Dendritic cell treated with granulocyte-macrophage colony-stimulating factor and Interleukin-4, amounts not matched to agents 40 ng/mL and 50 ng/mL, for 4 days (primary cell): ENCODE data around the gene ZRANB3.

Source experiments
- H3K27ac Mint-ChIP-seq: one replicate; pipeline ENCODE4 v1.8.0; 2022; ENCODE audit warnings: mild to moderate bottlenecking, mixed read lengths
- H3K27me3 Mint-ChIP-seq: one replicate; pipeline ENCODE4 v1.8.0; 2022; ENCODE audit warnings: mild to moderate bottlenecking, mixed read lengths
- H3K36me3 Mint-ChIP-seq: one replicate; pipeline ENCODE4 v1.8.0; 2022; ENCODE audit warnings: low read depth, mixed read lengths
- H3K4me1 Mint-ChIP-seq: one replicate; pipeline ENCODE4 v1.8.0; 2022; ENCODE audit warnings: low read depth, mixed read lengths
- H3K4me3 Mint-ChIP-seq: one replicate; pipeline ENCODE4 v1.8.0; 2022; ENCODE audit warnings: mild to moderate bottlenecking, moderate library complexity, mixed read lengths
- H3K9me3 Mint-ChIP-seq: one replicate; pipeline ENCODE4 v1.8.0; 2022; ENCODE audit warnings: mixed read lengths
- intact Hi-C: fragments of 100-400 bp; cut with micrococcal nuclease; formaldehyde crosslinking; loops from one replicate; pipeline ENCODE4 v1.15.0; 2022

The ZRANB3 gene

DNA sequence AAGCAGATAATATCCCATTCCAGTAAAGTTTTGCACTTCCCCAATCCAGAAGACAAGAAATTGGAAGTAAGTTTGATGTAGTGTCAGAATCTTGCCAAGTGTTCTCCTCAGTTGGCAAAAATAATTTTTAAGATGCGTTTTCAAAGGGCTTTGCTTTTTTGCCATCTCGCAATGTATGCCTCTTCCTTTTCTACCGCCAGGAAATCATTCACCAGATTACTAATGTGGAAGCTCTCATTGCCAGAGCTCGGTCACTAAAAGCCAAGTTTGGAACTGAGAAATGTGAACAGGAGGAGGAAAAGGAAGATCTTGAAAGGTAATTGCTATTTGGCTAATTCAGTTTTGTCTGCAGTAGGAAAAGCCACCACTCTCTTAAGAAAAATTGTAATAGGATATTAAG is 368.2 kb downstream of the ZRANB3 start:
- Mint-ChIP-seq H3K36me3 (peaks cover 80% of the 10 kb centered on the region), H3K9me3 (no peaks in the 10 kb centered on the region), H3K27ac (no peak overlapping the region), H3K4me3 (no peak overlapping the region), H3K4me1 (no peaks in the 10 kb centered on the region), H3K27me3 (no peaks in the 10 kb centered on the region)
- intact Hi-C loops, result loop anchor here (10.0 kb wide), 2 partner anchors 592 to 622 kb away; no protein-coding TSS in a partner anchor

DNA sequence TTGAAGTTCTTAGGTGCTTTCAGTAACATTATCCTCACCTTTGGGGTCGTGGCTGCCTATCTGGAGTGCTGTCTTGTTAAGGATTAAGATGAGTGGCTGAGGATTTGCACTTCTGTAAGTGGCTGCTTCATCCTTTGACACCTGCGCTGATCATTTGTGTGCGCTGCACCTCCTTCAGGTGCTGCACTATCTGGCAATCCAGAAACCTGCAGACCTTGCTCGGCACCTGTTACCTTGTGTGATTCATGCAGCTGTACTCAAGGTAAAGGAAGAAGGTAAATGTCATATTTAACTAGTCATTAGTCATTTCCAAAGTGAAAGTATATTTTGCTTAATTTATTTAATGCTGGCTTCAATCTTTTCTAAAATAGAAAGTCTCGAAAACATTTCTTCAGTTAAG is 368.6 kb downstream of the ZRANB3 start:
- H3K4me3 Mint-ChIP-seq, result no peak overlapping the region
- no peaks in the 10 kb centered on the region for H3K4me1 Mint-ChIP-seq
- H3K9me3 Mint-ChIP-seq, result no peaks in the 10 kb centered on the region
- intact Hi-C loops, result loop anchor here (10.0 kb wide), 2 partner anchors 592 to 622 kb away; no protein-coding TSS in a partner anchor
- peaks cover 80% of the 10 kb centered on the region for H3K36me3 Mint-ChIP-seq
- no peak overlapping the region for H3K27ac Mint-ChIP-seq
- H3K27me3 Mint-ChIP-seq, result no peaks in the 10 kb centered on the region

DNA sequence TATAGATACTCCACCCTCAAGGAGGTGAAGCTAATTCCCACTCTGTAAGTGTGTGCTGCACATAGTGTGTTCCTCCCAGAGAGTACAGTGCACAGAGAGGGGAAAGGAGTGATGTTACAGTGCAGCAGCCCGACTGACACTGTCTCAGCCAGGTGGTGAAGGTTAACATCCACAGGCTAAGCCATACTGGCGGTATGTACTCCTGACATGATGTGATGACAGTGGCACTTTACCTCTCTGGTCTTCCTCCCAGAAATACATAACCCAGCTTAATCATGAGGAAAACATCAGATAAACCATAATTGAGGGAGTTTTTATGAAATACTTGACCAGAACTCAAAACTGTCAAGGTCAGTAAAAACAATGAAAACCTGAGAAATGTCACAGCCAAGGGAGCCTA is 371.8 kb downstream of the ZRANB3 start:
- intact Hi-C loops, result no loop called here
- no peaks in the 10 kb centered on the region for H3K9me3 Mint-ChIP-seq
- H3K27me3 Mint-ChIP-seq, result no peaks in the 10 kb centered on the region
- no peak overlapping the region for H3K27ac Mint-ChIP-seq
- peaks cover 87% of the 10 kb centered on the region for H3K36me3 Mint-ChIP-seq
- H3K4me1 Mint-ChIP-seq, result no peaks in the 10 kb centered on the region
- H3K4me3 Mint-ChIP-seq, result no peak overlapping the region

DNA sequence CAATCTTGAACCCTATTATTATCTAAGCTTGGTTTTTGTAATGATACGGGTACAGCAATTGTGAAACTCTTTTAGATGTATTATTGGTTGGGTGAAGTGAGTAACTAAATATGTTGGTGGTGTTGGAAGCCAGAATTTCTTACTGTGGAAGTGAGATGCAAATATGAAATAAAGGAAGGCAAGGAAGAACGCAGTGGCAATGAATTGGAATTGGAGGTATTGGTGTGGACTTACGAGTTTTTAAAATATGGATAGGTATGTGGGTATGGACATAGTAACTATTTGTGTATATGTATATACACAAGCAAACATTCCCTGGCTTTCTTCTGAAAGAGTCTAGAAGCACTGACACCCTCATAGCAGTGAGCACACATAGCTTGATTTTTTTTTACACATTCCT is 373.2 kb downstream of the ZRANB3 start:
- no peak overlapping the region for H3K4me3 Mint-ChIP-seq
- peaks cover 84% of the 10 kb centered on the region for H3K36me3 Mint-ChIP-seq
- H3K9me3 Mint-ChIP-seq, result no peaks in the 10 kb centered on the region
- H3K27me3 Mint-ChIP-seq, result no peaks in the 10 kb centered on the region
- H3K4me1 Mint-ChIP-seq, result no peaks in the 10 kb centered on the region
- H3K27ac Mint-ChIP-seq, result no peak overlapping the region
- intact Hi-C loops, result no loop called here

DNA sequence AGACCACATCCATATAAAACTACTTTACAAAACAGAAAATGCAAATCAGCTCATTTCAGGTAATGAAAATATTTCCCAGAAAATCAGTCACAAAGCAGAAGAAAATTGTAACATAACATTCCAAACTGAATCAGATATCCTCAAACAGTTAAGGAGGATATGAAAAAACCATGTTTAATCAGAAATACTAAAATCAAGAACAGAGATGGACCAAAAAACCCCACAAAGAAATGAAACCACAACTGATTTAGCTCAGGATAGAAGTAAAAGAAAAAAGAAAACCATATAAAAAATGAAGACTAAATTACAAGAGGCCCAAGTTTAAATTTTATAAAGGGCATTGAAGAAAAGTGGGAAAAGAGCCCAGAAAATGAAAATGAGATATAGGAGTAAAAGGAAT is 376.1 kb downstream of the ZRANB3 start:
- Mint-ChIP-seq H3K27ac (no peak overlapping the region), H3K27me3 (no peaks in the 10 kb centered on the region), H3K36me3 (peaks cover 91% of the 10 kb centered on the region), H3K9me3 (no peaks in the 10 kb centered on the region), H3K4me1 (no peaks in the 10 kb centered on the region), H3K4me3 (no peak overlapping the region)
- intact Hi-C loops, result no loop called here

DNA sequence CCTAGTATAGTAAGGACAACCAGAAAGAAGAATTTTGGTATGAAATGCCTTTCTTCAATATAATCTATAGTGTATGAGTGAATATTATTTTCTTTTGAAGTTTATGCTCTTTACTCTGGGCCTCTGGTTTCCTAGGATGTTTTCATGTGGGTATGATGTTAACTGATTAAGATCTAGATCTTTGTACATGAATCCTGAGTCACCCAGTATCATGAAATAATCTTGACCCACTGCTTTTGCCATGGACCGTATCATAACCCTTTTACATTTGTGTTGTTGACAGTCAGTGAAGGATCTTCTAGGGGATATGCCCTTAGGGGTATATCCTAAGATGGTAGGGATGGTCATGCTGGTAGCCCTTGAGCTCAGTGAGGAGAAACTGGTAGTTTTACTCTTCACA is 378.7 kb downstream of the ZRANB3 start:
- Mint-ChIP-seq H3K27me3 (no peaks in the 10 kb centered on the region), H3K4me3 (no peak overlapping the region), H3K27ac (no peak overlapping the region), H3K36me3 (peaks cover 80% of the 10 kb centered on the region), H3K4me1 (no peaks in the 10 kb centered on the region), H3K9me3 (no peaks in the 10 kb centered on the region)
- intact Hi-C loops, result no loop called here

DNA sequence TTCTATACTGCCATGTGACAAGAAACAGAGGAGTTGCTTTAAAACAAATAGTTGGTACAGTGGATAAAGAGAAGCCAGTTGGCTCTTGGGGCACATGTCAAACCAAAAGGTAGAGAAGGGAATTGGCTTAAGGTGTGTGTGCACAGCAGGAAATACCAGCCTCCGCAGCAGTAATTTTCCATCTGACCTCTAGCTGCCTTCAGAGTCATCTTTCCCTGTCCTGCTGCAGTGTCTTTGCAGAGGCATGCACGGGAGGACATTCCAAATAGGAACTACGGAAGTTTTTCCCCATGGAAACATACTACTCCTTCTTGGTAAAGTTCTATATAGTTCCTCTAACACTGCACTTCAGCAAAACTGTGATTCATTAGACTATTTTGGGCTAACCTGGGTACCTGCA is 379.4 kb downstream of the ZRANB3 start:
- Mint-ChIP-seq H3K27me3 (no peaks in the 10 kb centered on the region), H3K36me3 (peaks cover 80% of the 10 kb centered on the region), H3K4me3 (no peak overlapping the region), H3K9me3 (no peaks in the 10 kb centered on the region), H3K4me1 (no peaks in the 10 kb centered on the region), H3K27ac (no peak overlapping the region)
- intact Hi-C loops, result no loop called here

DNA sequence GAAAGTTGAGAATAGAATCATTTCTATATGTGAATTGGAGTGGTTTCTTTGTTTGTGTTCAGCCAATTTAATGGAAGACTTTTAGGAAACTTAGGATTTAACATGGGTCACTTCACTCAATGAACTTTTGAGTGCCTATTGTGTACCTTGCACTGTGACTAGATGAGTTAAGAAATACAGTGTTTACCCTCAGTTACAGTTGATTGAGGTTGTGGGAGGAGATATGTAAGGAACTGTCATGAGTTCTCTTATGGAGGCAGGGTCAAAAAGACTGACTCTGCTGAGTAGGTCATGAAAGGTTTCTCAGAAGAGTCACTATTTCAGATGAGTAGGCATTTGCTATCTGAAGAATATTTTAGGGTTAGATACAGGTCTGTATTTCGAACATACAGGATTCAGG is 380.3 kb downstream of the ZRANB3 start:
- no peak overlapping the region for H3K4me3 Mint-ChIP-seq
- no peaks in the 10 kb centered on the region for H3K4me1 Mint-ChIP-seq
- H3K27me3 Mint-ChIP-seq, result no peaks in the 10 kb centered on the region
- intact Hi-C loops, result no loop called here
- peaks cover 78% of the 10 kb centered on the region for H3K36me3 Mint-ChIP-seq
- no peak overlapping the region for H3K27ac Mint-ChIP-seq
- H3K9me3 Mint-ChIP-seq, result no peaks in the 10 kb centered on the region

DNA sequence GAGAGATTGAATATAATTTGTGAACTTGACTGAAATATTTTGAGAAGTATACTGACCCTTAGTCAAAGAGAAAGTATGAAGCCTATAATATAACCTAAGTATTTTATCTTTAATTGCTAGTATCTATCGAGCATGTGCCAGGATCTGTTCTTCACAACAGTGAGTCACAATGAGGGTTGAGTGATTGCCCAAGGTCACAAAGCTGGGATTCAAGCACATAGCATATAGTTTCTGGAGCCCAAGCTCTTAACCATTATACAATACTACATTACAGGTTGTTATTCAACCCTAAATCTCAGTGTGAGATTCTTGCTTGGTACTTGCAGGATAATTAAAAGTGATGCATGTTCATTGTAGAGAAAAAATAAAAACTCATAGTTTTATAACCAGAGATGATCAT is 381.8 kb downstream of the ZRANB3 start:
- Mint-ChIP-seq H3K4me3 (no peak overlapping the region), H3K27me3 (no peaks in the 10 kb centered on the region), H3K9me3 (peaks cover 1% of the 10 kb centered on the region), H3K36me3 (peaks cover 67% of the 10 kb centered on the region), H3K27ac (no peak overlapping the region), H3K4me1 (peaks cover 2% of the 10 kb centered on the region)
- intact Hi-C loops, result no loop called here

DNA sequence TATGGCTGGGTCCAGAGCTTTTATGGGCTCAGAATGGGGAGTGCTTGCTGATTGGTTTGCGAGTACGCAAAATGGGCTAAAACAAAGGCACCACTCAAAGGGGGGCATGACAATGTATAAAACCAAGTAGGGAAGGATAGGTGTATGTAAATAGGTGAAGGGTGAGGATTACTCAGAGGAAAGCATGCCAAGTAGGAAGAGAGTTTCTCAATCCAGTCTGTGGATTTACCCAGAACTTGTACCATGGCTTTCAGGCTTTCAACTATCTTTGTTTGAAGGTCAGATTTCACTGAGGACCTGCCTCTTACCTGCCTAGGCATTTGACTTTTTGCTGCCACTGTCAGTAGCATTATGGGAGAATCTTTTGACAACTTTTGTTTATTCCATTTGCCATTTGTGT is 386.7 kb downstream of the ZRANB3 start:
- peaks cover 70% of the 10 kb centered on the region for H3K36me3 Mint-ChIP-seq
- H3K4me3 Mint-ChIP-seq, result no peak overlapping the region
- H3K27me3 Mint-ChIP-seq, result no peaks in the 10 kb centered on the region
- H3K9me3 Mint-ChIP-seq, result peaks cover 24% of the 10 kb centered on the region
- intact Hi-C loops, result no loop called here
- H3K27ac Mint-ChIP-seq, result no peak overlapping the region
- peaks cover 7% of the 10 kb centered on the region for H3K4me1 Mint-ChIP-seq

DNA sequence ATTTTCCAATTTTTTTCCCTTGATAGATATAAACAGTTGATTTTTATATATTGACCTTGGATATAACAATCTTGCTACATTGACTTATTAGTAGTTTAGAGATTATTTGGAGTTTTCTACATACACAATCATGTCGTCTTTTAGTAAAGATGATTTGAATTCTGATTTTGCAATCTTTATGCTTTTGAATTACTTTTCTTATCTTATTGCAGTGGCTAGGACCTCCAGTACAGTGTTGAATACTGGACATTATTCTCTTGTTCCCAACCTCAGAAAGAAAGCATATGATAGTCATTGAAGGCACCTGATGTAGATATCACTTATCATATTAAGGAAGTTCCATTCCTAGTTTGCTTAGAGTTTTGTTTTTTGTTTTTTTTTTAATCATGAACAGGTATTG is 388.7 kb downstream of the ZRANB3 start:
- no peak overlapping the region for H3K4me3 Mint-ChIP-seq
- H3K36me3 Mint-ChIP-seq, result peaks cover 67% of the 10 kb centered on the region
- peaks cover 7% of the 10 kb centered on the region for H3K4me1 Mint-ChIP-seq
- H3K9me3 Mint-ChIP-seq, result peaks cover 24% of the 10 kb centered on the region
- intact Hi-C loops, result no loop called here
- no peaks in the 10 kb centered on the region for H3K27me3 Mint-ChIP-seq
- no peak overlapping the region for H3K27ac Mint-ChIP-seq

DNA sequence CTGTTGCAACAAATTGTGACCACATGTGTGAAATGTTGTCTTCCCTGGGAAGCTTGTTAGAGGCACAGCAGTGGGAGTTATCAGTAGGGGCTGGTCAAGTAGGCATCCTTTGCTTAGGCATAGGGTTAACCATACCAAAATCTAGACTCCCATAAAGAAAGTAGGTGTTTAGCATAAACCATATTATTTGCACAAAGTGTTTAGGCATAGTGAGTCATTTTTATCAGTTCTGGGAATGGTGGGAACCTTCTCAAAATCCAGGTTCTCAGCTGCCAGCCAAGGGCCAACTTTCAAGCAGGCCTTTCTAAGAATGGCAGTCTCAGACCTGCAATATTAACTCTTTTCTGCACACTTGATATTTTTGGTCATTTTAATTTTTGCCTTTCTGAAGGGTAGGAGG is 390.4 kb downstream of the ZRANB3 start:
- Mint-ChIP-seq H3K9me3 (peaks cover 24% of the 10 kb centered on the region), H3K27me3 (no peaks in the 10 kb centered on the region), H3K27ac (no peak overlapping the region), H3K4me1 (peaks cover 7% of the 10 kb centered on the region), H3K36me3 (peaks cover 73% of the 10 kb centered on the region), H3K4me3 (no peak overlapping the region)
- intact Hi-C loops, result no loop called here

DNA sequence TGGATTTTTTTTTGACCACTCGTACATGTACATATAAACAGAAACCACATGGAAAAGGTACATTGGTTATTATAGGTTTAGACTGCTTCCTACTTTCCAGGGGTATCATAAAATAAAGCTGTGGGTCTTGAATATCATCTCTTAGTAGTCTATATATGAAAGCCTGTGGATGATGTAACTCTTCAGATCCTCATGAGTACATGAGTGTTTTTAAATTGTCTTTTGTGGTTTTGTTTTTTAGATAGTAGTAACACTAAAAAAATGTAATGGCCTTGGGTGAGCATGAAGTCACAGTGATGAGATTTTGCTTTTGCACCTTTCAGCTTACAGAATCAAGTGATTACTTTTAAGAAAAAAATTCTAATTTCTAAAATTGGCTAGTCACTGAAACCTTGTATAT is 398.7 kb downstream of the ZRANB3 start:
- Mint-ChIP-seq H3K27me3 (no peaks in the 10 kb centered on the region), H3K27ac (no peak overlapping the region), H3K4me1 (no peaks in the 10 kb centered on the region), H3K4me3 (no peak overlapping the region), H3K9me3 (no peaks in the 10 kb centered on the region), H3K36me3 (peaks cover 94% of the 10 kb centered on the region)
- intact Hi-C loops, result no loop called here

DNA sequence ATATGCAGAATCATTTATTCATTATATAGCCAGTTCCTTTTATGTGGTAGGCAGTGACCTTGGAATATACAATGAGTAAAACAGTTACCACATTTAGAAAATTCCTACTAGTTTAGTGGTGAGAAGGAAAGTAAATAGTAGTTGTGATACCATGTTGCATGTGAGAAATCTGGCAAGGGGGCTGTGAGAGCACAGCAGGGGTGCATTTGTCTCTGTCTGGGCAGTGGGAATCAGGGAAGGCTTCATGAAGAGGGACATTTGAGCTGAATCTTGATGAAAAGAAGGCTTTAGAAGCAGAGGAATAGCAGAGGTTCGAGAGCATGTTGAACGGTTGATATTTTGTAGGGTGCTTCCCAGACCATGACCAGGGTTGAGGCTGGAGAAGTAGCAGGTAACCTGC is 400.3 kb downstream of the ZRANB3 start:
- intact Hi-C loops, result no loop called here
- Mint-ChIP-seq H3K36me3 (peaks cover 92% of the 10 kb centered on the region), H3K4me1 (no peaks in the 10 kb centered on the region), H3K27me3 (no peaks in the 10 kb centered on the region), H3K9me3 (no peaks in the 10 kb centered on the region), H3K4me3 (no peak overlapping the region), H3K27ac (no peak overlapping the region)

DNA sequence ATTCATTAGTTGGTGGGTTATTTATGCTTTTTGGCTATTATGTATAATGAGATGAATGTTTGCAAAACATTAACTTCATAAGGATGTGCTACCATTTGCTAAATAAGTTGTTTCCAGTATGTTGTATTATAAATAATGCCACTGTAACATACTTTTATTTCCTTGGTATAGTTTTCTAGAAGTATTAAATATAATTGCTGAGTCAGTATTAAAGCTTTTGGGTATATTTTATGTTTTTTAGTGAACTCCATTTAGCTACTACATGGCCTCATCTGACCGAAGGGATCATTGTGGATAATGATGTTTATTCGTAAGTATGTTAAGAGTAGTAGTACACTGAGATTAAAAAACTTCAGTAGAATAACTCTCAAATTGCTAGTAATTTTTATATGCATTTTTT is 405.1 kb downstream of the ZRANB3 start:
- H3K27ac Mint-ChIP-seq, result no peak overlapping the region
- no peaks in the 10 kb centered on the region for H3K27me3 Mint-ChIP-seq
- no peaks in the 10 kb centered on the region for H3K4me1 Mint-ChIP-seq
- H3K36me3 Mint-ChIP-seq, result peaks cover 80% of the 10 kb centered on the region
- no peak overlapping the region for H3K4me3 Mint-ChIP-seq
- intact Hi-C loops, result no loop called here
- H3K9me3 Mint-ChIP-seq, result no peaks in the 10 kb centered on the region
